ENCODE data around the gene BOD1L1. TPM values are rescaled to one million over a fixed set of nuclear protein-coding genes. Genes with fewer than 3 reads are reported as not detected.
A peak's percentile ranks its signal among the peaks of the same experiment; 100 is the strongest.

BOD1L1 gene
- total RNA-seq, 1 donor from 2014 or later: 37.8 TPM

DNA sequence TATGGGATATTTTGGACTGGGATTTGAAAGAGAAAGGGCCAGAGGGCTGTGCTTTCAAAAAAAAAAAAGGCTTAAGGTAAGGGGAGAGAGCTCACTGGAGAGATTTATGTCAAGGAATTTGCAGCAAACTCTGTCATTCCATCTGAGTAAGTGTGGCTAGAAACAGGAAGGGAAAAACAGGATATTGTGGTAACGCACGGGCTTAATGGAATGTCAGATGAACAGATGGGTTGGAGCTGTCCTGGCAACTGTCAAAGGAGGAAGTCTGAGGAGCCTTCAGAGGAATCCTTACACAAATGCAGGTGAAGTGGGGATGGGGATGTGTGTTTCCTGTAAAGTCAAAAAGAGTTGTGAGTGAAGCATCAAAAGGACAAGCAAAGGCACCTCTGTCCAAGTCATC, 68.1 kb downstream of the BOD1L1 start:
- no peak for DNase-seq (ENCODE audit: extremely low spot score in 2 of 2)
- intact Hi-C loops (cut with DNase I): no loop called here
- H3K4me1 ChIP-seq: no peaks in the 10 kb centered on the region
- H3K27ac ChIP-seq: no peak overlapping the region
- TF ChIP-seq POLR2AphosphoS5 (IDR thresholded peaks at IDR 0.05; ENCODE audit: insufficient read depth in 1 of 2, low read depth in 1 of 2) (no peak), POLR2A (IDR thresholded peaks at IDR 0.05) (no peak)
- TF ChIP-seq, protein P1, sequence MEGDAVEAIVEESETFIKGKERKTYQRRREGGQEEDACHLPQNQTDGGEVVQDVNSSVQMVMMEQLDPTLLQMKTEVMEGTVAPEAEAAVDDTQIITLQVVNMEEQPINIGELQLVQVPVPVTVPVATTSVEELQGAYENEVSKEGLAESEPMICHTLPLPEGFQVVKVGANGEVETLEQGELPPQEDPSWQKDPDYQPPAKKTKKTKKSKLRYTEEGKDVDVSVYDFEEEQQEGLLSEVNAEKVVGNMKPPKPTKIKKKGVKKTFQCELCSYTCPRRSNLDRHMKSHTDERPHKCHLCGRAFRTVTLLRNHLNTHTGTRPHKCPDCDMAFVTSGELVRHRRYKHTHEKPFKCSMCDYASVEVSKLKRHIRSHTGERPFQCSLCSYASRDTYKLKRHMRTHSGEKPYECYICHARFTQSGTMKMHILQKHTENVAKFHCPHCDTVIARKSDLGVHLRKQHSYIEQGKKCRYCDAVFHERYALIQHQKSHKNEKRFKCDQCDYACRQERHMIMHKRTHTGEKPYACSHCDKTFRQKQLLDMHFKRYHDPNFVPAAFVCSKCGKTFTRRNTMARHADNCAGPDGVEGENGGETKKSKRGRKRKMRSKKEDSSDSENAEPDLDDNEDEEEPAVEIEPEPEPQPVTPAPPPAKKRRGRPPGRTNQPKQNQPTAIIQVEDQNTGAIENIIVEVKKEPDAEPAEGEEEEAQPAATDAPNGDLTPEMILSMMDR (IDR thresholded peaks at IDR 0.05): no peak
- no peaks in the 10 kb centered on the region for H3K36me3 ChIP-seq
- H3K9me3 ChIP-seq: no peaks in the 10 kb centered on the region
- no peak overlapping the region for H3K4me3 ChIP-seq
- no peaks in the 10 kb centered on the region for H3K27me3 ChIP-seq

DNA sequence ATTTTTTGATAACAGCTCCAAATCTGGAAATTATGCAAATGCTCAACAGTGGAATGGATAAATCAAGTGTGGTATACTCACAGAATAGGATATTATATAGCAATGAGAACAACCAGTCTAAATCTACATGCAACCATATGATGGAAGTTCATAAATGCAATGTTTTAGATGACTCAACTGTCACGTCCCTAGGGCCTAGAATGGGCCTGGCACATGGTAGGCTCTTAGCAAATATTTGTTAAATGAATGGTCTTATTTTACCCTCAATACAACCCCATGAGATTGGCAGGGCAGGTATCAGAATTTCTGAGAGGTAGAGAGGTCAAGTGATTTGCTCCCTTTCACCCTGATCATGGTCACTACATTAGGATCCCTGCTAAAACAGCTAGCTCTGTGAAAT, 68.6 kb downstream of the BOD1L1 start:
- TF ChIP-seq, protein P1 (IDR thresholded peaks at IDR 0.05): no peak
- TF ChIP-seq POLR2A (IDR thresholded peaks at IDR 0.05) (no peak), POLR2AphosphoS5 (IDR thresholded peaks at IDR 0.05; ENCODE audit: insufficient read depth in 1 of 2, low read depth in 1 of 2) (no peak)
- no peak overlapping the region for H3K27ac ChIP-seq
- H3K9me3 ChIP-seq: no peaks in the 10 kb centered on the region
- H3K27me3 ChIP-seq: no peaks in the 10 kb centered on the region
- DNase-seq (ENCODE audit: extremely low spot score in 2 of 2): no peak
- H3K4me1 ChIP-seq: no peaks in the 10 kb centered on the region
- H3K36me3 ChIP-seq: no peaks in the 10 kb centered on the region
- no peak overlapping the region for H3K4me3 ChIP-seq
- intact Hi-C loops (cut with DNase I): no loop called here

DNA sequence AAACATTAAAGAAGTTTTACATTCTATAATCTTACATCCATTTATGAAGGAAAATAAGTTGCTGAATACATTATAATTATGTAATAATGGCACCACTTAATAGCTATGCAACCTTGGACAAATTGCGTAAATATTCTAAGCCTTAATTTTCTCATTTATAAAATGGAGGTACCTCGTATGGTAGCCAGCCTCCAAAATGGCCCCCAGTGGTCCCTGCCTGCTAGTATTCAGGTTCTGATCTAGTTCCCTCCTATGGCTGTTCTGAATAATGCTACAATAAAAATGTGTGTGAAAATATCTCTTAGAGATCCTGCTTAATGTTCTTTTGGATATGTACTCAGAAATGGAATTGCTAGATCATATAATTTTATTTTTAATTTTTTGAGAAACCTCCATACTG, 72.2 kb downstream of the BOD1L1 start:
- TF ChIP-seq POLR2AphosphoS5 (IDR thresholded peaks at IDR 0.05; ENCODE audit: insufficient read depth in 1 of 2, low read depth in 1 of 2) (no peak), POLR2A (IDR thresholded peaks at IDR 0.05) (no peak)
- DNase-seq (ENCODE audit: extremely low spot score in 2 of 2): no peak
- Histone ChIP-seq H3K36me3 (no peaks in the 10 kb centered on the region), H3K4me1 (no peaks in the 10 kb centered on the region), H3K9me3 (no peaks in the 10 kb centered on the region), H3K4me3 (no peak overlapping the region), H3K27ac (no peak overlapping the region), H3K27me3 (no peaks in the 10 kb centered on the region)
- intact Hi-C loops (cut with DNase I): no loop called here

DNA sequence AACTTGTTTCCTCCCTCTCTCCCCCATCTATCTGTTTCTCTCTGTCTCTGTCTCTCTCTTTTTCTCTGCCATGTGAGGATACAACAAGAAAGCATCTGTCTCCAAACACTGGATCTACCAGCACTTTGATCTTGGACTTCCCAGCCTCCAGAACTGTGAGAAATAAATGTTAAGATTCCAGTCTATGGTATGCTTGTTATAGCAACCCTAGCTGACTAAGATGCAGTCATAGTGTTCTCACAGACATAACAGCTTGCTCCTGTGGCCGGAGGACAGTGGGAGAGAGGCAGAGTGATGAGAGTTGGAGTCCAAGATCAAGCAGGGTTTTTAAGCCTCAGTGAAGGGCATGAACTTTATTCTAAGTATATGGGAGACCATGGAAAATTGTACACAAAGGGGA, 74.4 kb downstream of the BOD1L1 start:
- intact Hi-C loops (cut with DNase I): no loop called here
- Histone ChIP-seq H3K27me3 (peaks cover 3% of the 10 kb centered on the region), H3K36me3 (no peaks in the 10 kb centered on the region), H3K4me1 (no peaks in the 10 kb centered on the region), H3K27ac (no peak overlapping the region), H3K4me3 (no peak overlapping the region), H3K9me3 (no peaks in the 10 kb centered on the region)
- DNase-seq (ENCODE audit: extremely low spot score in 2 of 2): no peak
- TF ChIP-seq, protein P1 (IDR thresholded peaks at IDR 0.05): no peak
- TF ChIP-seq POLR2A (IDR thresholded peaks at IDR 0.05) (no peak), POLR2AphosphoS5 (IDR thresholded peaks at IDR 0.05; ENCODE audit: insufficient read depth in 1 of 2, low read depth in 1 of 2) (no peak)

DNA sequence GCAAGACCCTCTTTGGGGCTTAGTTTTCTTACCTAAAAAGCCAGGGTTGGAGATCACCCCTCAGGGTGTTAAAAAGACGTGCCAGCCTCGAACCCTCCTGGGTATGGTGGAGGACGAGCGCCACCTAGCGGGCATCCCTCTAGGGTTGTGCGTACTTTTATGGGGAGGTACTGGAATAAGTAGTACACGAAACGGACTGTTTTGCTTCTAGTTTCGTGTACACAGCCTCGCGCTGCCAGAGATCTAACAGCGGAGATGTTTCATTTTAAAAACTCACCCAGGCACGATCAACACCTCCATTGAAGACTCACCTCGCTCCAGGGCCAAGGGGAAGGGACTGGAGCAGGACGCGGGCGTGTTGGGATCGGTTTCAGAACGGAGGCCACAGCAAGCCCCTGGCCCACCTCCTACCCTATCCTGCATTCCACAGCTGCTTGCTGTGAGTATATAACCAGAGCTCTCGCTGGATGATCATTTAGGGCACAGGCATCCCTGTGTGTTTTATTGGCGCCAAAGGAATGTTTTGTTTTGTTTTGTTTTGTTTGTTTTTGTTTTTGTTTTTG, 78.5 kb downstream of the BOD1L1 start:
- Histone ChIP-seq H3K4me3 (peak overlapping the region in 1 of 2 donors; percentile 9), H3K4me1 (peaks cover 27% of the 10 kb centered on the region), H3K27me3 (peaks cover 23% of the 10 kb centered on the region), H3K9me3 (no peaks in the 10 kb centered on the region), H3K27ac (no peak overlapping the region), H3K36me3 (no peaks in the 10 kb centered on the region)
- no peak for TF ChIP-seq POLR2AphosphoS5 (IDR thresholded peaks at IDR 0.05; ENCODE audit: insufficient read depth in 1 of 2, low read depth in 1 of 2)
- TF ChIP-seq, protein P1 (IDR thresholded peaks at IDR 0.05): peak; percentile 43 to 97 (median 85)
- no peak for DNase-seq (ENCODE audit: extremely low spot score in 2 of 2)
- intact Hi-C loops (cut with DNase I): loop anchor here (5.0 kb wide), 1 partner anchor 697 kb away; no protein-coding TSS in a partner anchor
